ENCODE measurements around the gene CDC34. TPM values are rescaled to one million over a fixed set of nuclear protein-coding genes. Genes with fewer than 3 reads are reported as not detected.
A peak's percentile ranks its signal among the peaks of the same experiment; 100 is the strongest.

Gene CDC34
- total RNA-seq, 1 experiment from 2014 or later, result 87.4 TPM

DNA sequence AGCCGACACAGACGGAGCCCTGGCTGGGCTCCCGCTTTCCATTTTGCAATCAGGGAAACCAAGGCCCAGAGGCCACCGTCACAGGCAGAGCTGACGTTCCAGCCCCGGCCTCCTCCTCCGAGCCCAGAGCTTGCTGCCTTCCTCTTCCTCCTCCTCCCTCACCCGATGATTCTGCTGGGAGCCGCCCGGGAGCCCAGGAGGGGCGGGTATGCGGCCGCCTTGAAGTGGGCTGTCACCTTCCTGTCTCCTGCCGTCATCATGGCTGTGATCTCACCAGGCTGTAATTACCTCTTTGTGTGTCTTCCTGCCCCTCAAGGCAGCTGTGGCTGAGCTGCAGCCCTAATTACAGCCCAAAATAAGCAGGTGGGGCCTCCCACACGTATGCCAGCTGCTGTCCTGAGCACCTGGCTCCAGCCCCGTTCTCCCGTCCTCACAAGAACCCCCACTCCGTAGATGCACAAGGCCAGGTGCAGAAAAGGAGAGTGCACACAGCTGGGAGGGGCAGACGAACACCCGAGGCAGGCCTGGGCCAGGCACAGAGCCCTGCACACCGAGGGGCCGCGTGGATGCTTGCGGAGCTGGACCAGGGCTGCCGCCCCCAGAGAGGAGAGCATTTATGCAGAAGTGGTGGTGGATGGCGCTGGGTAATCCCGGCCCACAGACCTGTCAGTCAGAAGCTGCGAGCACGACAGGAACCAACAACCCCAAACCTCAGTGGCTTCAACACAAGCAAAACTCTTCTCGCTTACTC is 20.3 kb upstream of the CDC34 start:
- no peak; the same call in 1 of the 2 replicates for TF ChIP-seq SIN3A (IDR thresholded peaks at IDR 0.05; ENCODE audit: low read depth)
- no peak for TF ChIP-seq JUND (IDR thresholded peaks at IDR 0.05)
- TF ChIP-seq YY1 (IDR thresholded peaks at IDR 0.05; ENCODE audit: extremely low read depth, insufficient replicate concordance, low read depth, low read length), result peak; percentile 59
- TF ChIP-seq POLR2AphosphoS5 (IDR thresholded peaks at IDR 0.05; ENCODE audit: low read depth, low read length), result peak; percentile 57
- TF ChIP-seq TCF7L2 (IDR thresholded peaks at IDR 0.05; ENCODE audit: borderline replicate concordance, extremely low read depth, insufficient read depth, insufficient read length), result peak; percentile 99
- TF ChIP-seq SP1 (IDR thresholded peaks at IDR 0.05; ENCODE audit: low read depth), result peak; percentile 81
- peak; percentile 83 for DNase-seq (ENCODE audit: low read depth, low spot score)
- Histone ChIP-seq H3K4me2 (ENCODE audit: low read length) (peak overlapping the region; percentile 78), H2AFZ (ENCODE audit: low read depth, low read length, poor library complexity, severe bottlenecking) (no peak overlapping the region), H3K4me3 (replicated peaks in 1 of 2; ENCODE audit: low read depth in 1 of 2, low read length in 2 of 2) (peak overlapping the region; percentile 34 to 49), H4K20me1 (ENCODE audit: insufficient read depth) (no peaks in the 10 kb centered on the region), H3K9me2 (ENCODE audit: insufficient read depth) (no peaks in the 10 kb centered on the region), H3K27me3 (ENCODE audit: insufficient read depth, low read length) (no peaks in the 10 kb centered on the region), H3K4me1 (ENCODE audit: control insufficient read depth in 1 of 2, insufficient read depth in 2 of 2, low read length in 2 of 2) (peaks cover 22 to 46% of the 10 kb centered on the region in 2 experiments), H3K36me3 (ENCODE audit: control insufficient read depth in 1 of 2, insufficient read depth in 2 of 2, low read length in 2 of 2) (peaks cover 0 to 10% of the 10 kb centered on the region in 2 experiments; a peak in 1 of 4 replicates), H3K27ac (ENCODE audit: low read depth, low read length) (peak overlapping the region; percentile 79), H3K9me3 (ENCODE audit: control insufficient read depth in 1 of 2, insufficient read depth in 1 of 2, low read depth in 1 of 2, low read length in 2 of 2) (no peaks in the 10 kb centered on the region), H3K9ac (ENCODE audit: low read length) (peak overlapping the region; percentile 42), H3K79me2 (ENCODE audit: insufficient read depth, low read length) (peaks cover 11% of the 10 kb centered on the region; the same call in 1 of the 2 replicates)
- POLR2A ChIA-PET, result interaction anchor here (0.8 to 1.6 kb wide), 5 partner anchors 10 to 45 kb away, joined by 3 to 10 read pairs (median 3); no protein-coding TSS in a partner anchor
- RAD21 ChIA-PET (ENCODE audit: low non-redundant PET in 1 of 2, low total read pairs in 2 of 2, uncharacterized antibody in 2 of 2, unreplicated experiment in 2 of 2), result interaction anchor here in 1 of 2 experiments (1.0 to 1.5 kb wide), 2 partner anchors 21 to 22 kb away, joined by 3 to 5 read pairs; partner anchors contain the start of gene CDC34
- ATAC-seq, result peak; percentile 47
- CTCF ChIA-PET, result interaction anchor here (0.6 to 2.6 kb wide), 21 partner anchors 10 to 393 kb away, joined by 3 to 28 read pairs (median 4); partner anchors contain the start of genes BSG, CDC34, MADCAM1 and POLRMT
- intact Hi-C loops (cut with micrococcal nuclease), result no loop called here
- BruUV-seq (replicated peaks), result no TSS peak
